ENCODE measurements around the gene PRSS8. TPM values are rescaled to one million over a fixed set of nuclear protein-coding genes. Genes with fewer than 3 reads are reported as not detected.

PRSS8 gene
- total RNA-seq, 1 donor from 2014 or later, result 79.1 TPM

DNA sequence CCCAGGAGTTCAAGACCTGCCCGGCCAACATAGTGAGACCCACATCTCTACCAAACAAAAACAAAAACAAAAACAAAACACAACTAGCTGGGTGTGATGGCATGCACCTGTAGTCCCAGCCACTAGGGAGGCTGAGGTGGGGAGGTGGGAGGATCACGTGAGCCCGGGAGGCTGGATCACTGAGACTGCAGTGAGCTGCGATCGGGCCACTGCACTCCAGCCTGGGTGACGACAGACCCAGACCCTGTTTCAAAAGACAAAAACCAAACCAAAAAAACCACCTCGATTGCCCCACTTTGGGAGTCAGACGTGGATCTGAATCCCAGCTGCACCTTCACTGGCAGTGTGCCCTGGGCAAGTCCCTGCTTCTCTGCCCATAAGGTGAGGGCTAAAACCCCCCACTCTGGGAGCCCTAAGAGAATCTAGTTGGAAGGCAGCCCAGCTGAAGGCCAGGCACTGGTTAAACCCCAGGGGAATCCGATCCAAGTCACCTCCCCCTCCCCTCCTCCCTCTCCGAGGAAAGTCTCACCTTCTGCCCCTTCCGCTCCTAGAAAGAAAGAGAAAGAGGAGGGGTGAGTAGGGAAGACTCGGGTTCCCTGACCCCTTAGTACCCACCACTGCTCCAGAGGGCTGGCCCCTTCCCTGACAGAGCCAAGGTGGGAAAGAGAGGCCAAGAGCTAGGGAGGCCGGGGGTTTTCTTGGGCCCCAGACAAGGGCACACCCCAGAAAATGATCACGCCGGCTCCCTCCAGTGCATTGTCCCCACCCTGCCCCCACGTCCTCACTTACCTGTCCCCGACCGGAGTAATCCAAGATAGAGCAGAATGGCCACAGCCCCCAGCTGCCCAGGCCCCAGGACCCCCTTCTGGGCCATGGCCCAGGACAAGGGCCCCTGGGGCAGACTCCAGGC, 647 bp downstream of the PRSS8 start:
- TF ChIP-seq, protein P1, sequence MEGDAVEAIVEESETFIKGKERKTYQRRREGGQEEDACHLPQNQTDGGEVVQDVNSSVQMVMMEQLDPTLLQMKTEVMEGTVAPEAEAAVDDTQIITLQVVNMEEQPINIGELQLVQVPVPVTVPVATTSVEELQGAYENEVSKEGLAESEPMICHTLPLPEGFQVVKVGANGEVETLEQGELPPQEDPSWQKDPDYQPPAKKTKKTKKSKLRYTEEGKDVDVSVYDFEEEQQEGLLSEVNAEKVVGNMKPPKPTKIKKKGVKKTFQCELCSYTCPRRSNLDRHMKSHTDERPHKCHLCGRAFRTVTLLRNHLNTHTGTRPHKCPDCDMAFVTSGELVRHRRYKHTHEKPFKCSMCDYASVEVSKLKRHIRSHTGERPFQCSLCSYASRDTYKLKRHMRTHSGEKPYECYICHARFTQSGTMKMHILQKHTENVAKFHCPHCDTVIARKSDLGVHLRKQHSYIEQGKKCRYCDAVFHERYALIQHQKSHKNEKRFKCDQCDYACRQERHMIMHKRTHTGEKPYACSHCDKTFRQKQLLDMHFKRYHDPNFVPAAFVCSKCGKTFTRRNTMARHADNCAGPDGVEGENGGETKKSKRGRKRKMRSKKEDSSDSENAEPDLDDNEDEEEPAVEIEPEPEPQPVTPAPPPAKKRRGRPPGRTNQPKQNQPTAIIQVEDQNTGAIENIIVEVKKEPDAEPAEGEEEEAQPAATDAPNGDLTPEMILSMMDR (IDR thresholded peaks at IDR 0.05; ENCODE audit: unreplicated experiment), result no peak
- H3K4me3 Mint-ChIP-seq, result peak overlapping the region; percentile 87
- peak in 1 of 2 experiments; percentile 60 for DNase-seq (ENCODE audit: low spot score in 2 of 2, unreplicated experiment in 2 of 2)
- peaks cover 7% of the 10 kb centered on the region for H3K36me3 Mint-ChIP-seq
- peak overlapping the region; percentile 68 for H3K27ac Mint-ChIP-seq
- no peaks in the 10 kb centered on the region for H3K9me3 Mint-ChIP-seq
- H3K27me3 Mint-ChIP-seq (ENCODE audit: low read depth), result no peaks in the 10 kb centered on the region
- H3K4me1 Mint-ChIP-seq, result peaks cover 61% of the 10 kb centered on the region

DNA sequence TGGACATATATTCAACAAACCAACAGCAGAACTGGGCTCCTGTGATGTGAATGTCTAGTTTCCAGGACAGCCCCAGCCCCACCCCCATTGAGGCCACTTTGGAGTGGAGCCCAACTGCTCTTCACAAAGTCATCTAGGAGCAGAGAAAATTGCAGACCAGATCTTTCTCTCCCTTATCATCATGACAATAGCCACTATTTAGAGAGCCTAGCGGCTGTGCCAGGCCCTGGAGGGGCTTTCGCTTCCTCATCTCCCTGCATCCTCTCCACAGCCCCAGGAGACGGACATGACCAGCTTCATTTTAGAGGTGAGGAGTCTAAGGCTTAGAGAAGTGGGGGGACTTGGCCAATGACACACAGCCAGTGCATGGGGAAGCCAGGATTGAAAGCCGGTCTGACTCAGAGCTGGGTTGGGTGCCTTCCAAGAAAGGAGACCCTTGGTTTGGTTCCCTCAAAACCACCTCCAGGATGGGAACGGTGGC, 1.4 kb downstream of the PRSS8 start:
- Mint-ChIP-seq H3K4me3 (peak overlapping the region; percentile 87), H3K9me3 (no peaks in the 10 kb centered on the region), H3K27me3 (ENCODE audit: low read depth) (no peaks in the 10 kb centered on the region), H3K4me1 (peaks cover 61% of the 10 kb centered on the region), H3K27ac (peak overlapping the region; percentile 68), H3K36me3 (peaks cover 7% of the 10 kb centered on the region)
- TF ChIP-seq, protein P1 (IDR thresholded peaks at IDR 0.05; ENCODE audit: unreplicated experiment), result no peak
- DNase-seq (ENCODE audit: low spot score in 2 of 2, unreplicated experiment in 2 of 2), result no peak

DNA sequence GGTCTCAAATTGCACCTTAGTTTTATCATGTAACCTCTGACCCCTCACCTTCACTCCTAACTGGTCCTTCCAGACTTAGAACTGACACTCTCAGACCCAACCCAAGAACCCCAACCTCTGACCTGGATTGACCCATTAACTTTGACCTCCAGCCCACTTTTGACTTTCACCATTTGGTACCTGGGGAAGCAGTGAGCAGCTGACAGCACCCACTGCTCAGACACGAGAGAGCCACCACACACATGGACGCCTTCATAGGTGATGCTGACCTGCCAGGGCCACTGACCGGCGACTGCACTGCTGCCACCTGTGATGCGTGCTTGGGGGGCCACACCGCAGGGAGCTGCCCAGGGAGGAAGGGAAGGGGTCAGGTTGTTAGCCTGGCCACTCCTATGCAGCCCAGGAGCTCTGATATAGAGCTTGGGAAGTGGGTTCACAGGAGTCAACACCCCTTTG, 2.5 kb downstream of the PRSS8 start:
- Mint-ChIP-seq H3K36me3 (peaks cover 9% of the 10 kb centered on the region), H3K4me3 (peak overlapping the region; percentile 87), H3K4me1 (peaks cover 50% of the 10 kb centered on the region), H3K27me3 (ENCODE audit: low read depth) (no peaks in the 10 kb centered on the region), H3K9me3 (no peaks in the 10 kb centered on the region), H3K27ac (peak overlapping the region; percentile 68)
- DNase-seq (ENCODE audit: low spot score in 2 of 2, unreplicated experiment in 2 of 2), result no peak
- TF ChIP-seq, protein P1 (IDR thresholded peaks at IDR 0.05; ENCODE audit: unreplicated experiment), result no peak

DNA sequence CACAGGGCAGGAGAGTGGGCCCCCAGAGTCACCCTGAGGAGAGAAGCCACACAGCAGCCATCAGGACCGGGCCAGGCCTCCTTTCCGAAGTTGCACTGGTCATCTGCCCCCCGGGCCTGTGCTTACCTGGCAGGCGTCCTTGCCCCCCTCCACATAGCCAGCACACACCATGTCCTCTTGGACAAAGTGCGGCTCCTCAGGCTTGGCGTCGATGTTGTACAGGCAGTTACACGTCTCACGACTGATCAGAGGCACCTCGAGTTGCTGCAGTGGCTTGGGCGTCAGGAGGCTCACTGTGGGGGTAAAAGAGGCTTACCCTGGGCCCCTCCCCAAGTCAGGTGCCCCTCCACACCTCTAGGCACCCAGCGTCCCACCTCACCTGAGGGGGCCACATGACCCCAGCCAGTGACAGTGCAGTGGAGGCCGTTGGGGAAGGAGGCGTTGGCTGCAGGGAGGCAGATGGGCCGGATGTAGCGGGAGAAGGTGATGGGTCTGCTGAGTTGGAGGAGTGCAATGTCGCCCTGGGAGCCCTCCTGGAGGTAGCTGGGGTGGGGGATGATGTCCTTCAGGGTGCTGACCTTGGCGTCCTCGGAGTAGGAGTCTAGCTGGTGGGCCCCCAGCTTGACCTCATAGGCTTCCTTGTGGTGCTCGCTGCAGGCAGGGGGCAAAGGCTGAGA, 3.1 kb downstream of the PRSS8 start:
- no peaks in the 10 kb centered on the region for H3K9me3 Mint-ChIP-seq
- peak overlapping the region; percentile 16 for H3K27ac Mint-ChIP-seq
- H3K4me3 Mint-ChIP-seq, result no peak overlapping the region

DNA sequence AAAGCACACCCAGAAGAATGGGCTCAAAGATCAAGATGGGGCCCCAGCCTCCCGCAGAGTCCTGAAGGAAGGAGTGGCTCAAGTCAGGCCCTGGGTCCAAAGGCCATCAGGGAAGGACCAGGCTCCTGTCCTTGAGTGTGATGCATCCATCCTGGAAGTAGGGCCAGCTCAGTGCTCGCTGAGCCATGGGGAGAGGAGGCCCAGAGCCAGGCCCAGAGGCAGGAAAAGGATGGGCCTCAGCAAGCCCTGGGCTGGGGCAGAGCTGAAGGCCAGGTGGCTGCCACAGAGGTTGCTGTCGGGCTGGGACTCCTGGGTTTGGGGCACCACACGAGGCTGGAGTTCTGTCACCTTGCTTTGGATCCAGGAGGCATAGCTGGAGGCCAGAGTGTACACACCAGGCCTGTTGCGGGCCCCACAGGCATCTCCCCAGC, 3.7 kb downstream of the PRSS8 start:
- no peak overlapping the region for H3K4me3 Mint-ChIP-seq
- TF ChIP-seq, protein P1 (IDR thresholded peaks at IDR 0.05; ENCODE audit: unreplicated experiment), result no peak
- peaks cover 50% of the 10 kb centered on the region for H3K4me1 Mint-ChIP-seq
- peak overlapping the region; percentile 93 for H3K27ac Mint-ChIP-seq
- no peak for DNase-seq (ENCODE audit: low spot score in 2 of 2, unreplicated experiment in 2 of 2)
- no peaks in the 10 kb centered on the region for H3K27me3 Mint-ChIP-seq (ENCODE audit: low read depth)
- peaks cover 9% of the 10 kb centered on the region for H3K36me3 Mint-ChIP-seq
- no peaks in the 10 kb centered on the region for H3K9me3 Mint-ChIP-seq

More for the DNA sequence above, 3.1 kb downstream of the PRSS8 start:
- TF ChIP-seq, protein P1 (IDR thresholded peaks at IDR 0.05; ENCODE audit: unreplicated experiment), result no peak
- H3K36me3 Mint-ChIP-seq, result peaks cover 9% of the 10 kb centered on the region
- peaks cover 50% of the 10 kb centered on the region for H3K4me1 Mint-ChIP-seq
- no peak for DNase-seq (ENCODE audit: low spot score in 2 of 2, unreplicated experiment in 2 of 2)
- no peaks in the 10 kb centered on the region for H3K27me3 Mint-ChIP-seq (ENCODE audit: low read depth)

Data from mesothelial cell of epicardium (in vitro differentiated cells).